GM12872 (cell line): ENCODE measurements around the gene UPK2.

Experiments used
- TF ChIP-seq, protein P1 (sequence below): IDR thresholded peaks from 3 replicates; pipeline ENCODE4 v1.5.1; 2011; ENCODE audit warnings: low read depth, mild to moderate bottlenecking, low read length, moderate library complexity; ENCODE audit not compliant: insufficient read depth

Gene UPK2

DNA sequence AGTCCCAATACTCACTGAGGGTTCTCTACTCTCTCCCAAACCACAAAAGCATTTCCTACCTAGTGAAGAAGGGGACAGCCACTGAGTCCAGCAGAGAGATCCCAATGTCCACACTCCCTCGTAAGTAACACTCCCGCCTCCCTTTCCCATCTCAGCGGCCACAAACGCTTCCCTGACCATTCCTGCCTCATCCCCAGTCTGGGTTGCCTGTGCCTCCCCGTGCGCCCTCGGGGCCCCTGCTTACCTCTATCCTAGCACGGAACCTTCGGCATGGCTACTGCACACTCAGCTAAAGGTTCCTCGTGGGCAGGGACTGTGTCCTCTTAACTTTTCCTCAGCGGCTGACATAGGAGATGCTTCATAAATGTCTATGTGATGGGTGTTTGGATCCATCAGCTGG, 1.5 kb downstream of the UPK2 start:
- TF ChIP-seq, protein P1, sequence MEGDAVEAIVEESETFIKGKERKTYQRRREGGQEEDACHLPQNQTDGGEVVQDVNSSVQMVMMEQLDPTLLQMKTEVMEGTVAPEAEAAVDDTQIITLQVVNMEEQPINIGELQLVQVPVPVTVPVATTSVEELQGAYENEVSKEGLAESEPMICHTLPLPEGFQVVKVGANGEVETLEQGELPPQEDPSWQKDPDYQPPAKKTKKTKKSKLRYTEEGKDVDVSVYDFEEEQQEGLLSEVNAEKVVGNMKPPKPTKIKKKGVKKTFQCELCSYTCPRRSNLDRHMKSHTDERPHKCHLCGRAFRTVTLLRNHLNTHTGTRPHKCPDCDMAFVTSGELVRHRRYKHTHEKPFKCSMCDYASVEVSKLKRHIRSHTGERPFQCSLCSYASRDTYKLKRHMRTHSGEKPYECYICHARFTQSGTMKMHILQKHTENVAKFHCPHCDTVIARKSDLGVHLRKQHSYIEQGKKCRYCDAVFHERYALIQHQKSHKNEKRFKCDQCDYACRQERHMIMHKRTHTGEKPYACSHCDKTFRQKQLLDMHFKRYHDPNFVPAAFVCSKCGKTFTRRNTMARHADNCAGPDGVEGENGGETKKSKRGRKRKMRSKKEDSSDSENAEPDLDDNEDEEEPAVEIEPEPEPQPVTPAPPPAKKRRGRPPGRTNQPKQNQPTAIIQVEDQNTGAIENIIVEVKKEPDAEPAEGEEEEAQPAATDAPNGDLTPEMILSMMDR, result no peak

DNA sequence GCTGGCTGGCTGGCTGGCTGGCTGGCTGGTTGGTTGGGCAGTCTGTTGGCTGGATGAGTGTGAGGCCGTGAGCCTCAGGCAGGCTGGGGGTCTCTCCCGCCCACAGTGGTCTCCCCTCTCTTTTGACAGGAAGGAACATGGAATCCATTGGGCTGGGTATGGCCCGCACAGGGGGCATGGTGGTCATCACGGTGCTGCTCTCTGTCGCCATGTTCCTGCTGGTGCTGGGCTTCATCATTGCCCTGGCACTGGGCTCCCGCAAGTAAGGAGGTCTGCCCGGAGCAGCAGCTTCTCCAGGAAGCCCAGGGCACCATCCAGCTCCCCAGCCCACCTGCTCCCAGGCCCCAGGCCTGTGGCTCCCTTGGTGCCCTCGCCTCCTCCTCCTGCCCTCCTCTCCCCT, 1.9 kb downstream of the UPK2 start:
- TF ChIP-seq, protein P1, result no peak

DNA sequence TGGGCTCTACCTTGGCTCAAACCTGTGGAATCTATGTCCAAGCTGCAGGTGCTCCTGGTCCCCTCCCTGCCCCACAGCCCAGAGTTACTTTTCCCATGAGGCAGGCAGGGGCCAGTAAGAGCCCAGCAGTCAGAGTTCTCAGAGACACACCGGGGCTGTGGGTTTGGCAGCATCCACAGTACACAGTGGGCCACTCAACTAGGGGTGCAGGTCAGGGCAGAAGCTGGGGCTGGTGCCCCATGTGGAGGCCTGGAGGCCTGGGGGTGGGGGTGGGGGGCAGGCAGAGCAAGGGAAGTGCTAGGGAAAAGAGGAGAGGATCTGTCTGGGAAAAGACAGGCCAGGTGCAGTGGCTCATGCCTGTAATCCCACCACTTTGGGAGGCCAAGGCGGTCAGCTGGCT, 2.5 kb downstream of the UPK2 start:
- TF ChIP-seq, protein P1, result no peak

DNA sequence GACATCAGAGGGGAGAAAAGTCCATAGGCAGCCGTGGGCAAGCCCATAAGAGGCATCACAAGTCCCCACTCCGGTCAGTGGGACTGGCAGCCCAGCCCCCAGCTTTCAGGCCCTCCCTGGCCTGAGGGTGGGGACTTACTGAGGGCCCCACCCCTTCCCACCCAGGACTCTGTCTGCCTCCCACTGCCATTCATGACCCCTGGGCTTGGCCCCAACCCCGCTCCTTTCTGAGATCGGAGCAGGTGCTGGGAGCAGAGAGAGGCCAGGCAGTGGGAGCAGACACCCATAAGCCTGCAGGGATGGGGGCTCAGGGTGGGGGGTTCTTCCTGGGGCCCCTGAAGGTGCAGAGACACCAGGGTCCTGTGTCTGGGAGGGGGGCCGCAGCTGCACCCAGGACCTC, 5.1 kb downstream of the UPK2 start:
- TF ChIP-seq, protein P1, result no peak

DNA sequence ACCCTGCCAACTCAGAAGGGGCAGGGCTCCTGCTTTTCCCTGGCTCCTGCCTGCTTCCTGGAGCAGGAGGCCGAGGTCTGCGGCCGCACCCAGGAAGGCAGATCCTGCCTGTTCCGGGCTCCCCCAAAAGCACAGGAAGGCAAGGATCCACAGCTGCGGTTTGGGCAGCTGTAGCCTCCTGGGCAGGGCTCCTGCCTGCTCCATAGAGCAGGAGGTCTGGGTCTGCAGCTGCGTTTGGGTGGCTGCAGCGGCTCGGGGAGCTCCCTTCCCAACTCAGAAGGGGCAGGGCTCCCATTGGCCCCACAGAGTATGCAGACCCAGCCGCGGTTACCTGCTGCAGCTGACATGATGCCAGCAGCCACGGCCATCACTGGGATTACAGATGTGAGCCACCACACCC, 5.5 kb downstream of the UPK2 start:
- TF ChIP-seq, protein P1, result no peak

DNA sequence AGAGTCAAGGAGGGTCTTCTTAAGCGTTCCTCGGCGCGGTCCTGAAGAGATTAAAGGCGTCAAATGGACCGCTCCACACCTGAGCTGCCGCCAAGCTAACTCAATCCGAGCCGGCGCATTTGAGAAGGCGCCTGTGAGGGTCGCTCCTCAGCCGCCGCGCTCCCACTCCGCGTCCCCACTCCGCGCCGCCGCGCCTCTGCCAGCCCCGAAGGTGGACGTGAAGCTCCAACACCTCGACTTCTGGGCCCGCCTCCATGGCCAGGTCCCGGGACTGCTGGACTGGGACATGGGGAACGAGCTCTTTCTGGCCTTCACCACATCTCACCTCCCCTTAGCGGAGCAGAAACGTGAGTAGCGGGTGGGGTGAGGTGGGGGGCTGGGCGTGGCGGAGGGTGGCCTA, 15.5 kb downstream of the UPK2 start, which contains the start of gene FOXR1:
FOXR1 (plus strand) TSS at position 116 of the 400 bp plus-strand sequence; CDS start at position 287, 171 bp downstream.
- TF ChIP-seq, protein P1, result no peak

DNA sequence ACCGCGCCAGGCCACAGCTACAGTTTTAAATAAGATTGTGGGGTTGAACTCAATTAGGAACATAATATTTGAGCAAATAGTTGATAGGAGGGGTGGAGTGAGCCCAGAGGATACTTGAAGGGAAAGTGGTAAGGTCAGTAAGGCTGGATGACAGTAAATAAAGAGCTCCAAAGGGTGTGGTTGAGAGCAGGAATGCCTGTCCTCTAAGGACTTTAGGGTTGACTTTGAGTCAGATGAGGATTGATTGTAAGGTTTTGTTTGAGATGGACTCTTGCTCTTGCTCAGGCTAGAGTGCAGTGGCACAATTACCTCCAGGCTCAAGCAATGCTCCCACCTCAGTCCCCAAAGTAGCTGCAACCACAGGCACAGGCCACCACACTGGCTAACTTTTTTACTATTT, 17.9 kb downstream of the UPK2 start:
- TF ChIP-seq, protein P1, result no peak
